ENCODE data around the gene FAM107B. TPM values are rescaled to one million over a fixed set of nuclear protein-coding genes. Genes with fewer than 3 reads are reported as not detected.

Gene FAM107B
- total RNA-seq, 1 donor from 2014 or later = 82.2 TPM

DNA sequence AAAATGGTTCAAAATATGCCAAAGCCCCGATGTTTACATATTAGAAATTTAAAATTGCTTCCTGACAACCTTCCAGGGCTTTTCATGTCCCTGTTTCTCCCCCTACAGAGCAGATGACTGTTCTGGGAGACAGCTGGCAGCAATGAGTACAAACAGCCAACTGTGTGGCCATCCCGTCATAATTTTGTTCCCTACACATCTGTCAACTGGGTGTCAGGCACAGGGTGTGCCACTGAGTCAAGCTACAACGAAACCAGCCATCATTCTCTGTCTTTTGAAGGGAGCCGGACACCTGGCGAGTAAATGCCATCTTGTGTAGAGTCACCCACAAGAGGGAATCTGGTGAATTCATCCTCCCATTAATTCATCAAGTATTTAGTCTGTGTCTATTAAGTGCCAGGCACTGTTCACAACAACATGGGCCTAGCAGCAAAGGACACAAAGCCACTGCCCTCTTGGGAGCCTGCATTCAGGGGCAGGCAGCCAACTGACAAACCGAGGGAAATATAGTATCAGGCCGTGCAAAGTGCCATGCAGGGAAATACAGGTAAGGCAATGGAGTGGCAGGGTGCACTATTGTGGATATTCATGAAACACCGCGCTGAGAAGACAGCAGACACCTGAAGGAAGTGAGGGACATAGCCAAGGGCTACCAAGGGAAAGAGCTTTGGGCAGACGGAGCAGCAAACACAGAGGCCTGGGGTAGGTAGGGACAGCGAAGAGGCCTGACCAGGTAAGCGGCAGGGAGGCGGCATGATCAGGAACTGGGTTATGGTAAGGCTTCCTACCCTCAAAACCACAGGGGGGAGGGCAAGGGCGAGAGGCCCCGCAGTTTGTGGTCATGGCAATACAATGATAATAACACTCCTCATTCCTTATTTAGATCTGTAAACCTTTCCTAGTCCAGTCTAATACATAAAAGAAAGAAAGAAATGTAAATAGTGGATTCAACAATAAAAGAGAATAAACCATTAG is 213.6 kb downstream of the FAM107B start:
- TF ChIP-seq, protein P1, sequence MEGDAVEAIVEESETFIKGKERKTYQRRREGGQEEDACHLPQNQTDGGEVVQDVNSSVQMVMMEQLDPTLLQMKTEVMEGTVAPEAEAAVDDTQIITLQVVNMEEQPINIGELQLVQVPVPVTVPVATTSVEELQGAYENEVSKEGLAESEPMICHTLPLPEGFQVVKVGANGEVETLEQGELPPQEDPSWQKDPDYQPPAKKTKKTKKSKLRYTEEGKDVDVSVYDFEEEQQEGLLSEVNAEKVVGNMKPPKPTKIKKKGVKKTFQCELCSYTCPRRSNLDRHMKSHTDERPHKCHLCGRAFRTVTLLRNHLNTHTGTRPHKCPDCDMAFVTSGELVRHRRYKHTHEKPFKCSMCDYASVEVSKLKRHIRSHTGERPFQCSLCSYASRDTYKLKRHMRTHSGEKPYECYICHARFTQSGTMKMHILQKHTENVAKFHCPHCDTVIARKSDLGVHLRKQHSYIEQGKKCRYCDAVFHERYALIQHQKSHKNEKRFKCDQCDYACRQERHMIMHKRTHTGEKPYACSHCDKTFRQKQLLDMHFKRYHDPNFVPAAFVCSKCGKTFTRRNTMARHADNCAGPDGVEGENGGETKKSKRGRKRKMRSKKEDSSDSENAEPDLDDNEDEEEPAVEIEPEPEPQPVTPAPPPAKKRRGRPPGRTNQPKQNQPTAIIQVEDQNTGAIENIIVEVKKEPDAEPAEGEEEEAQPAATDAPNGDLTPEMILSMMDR (IDR thresholded peaks at IDR 0.05; ENCODE audit: unreplicated experiment) = no peak
- H3K4me1 Mint-ChIP-seq (ENCODE audit: low read depth) = peaks cover 48% of the 10 kb centered on the region
- H3K4me3 Mint-ChIP-seq (ENCODE audit: low read depth) = no peak overlapping the region
- H3K36me3 Mint-ChIP-seq (ENCODE audit: insufficient read depth) = peaks cover 9% of the 10 kb centered on the region
- peak overlapping the region; percentile 35 for H3K27ac Mint-ChIP-seq
- no peaks in the 10 kb centered on the region for H3K9me3 Mint-ChIP-seq (ENCODE audit: low read depth)
- H3K27me3 Mint-ChIP-seq = no peaks in the 10 kb centered on the region
- no peak for DNase-seq (ENCODE audit: low spot score, unreplicated experiment)

DNA sequence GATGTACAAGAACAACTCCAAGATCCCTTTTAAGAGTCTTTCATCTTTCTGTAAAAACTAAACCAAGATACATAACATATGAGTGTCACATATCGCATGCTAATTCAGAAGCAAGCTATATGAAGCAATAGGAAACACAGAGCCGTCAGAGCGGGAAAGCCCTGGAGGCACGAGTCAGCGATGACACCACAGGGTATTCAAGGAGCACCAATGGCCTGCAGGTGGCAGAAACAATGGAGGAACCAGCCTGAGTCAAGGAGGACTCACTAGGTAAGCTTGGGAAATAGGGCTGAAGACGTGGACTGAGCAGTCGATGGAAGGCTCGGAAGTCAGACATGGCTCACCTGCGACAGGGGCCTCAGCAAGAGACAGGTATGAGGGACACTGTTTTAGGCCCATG is 214.4 kb downstream of the FAM107B start:
- Mint-ChIP-seq H3K9me3 (ENCODE audit: low read depth) (no peaks in the 10 kb centered on the region), H3K4me1 (ENCODE audit: low read depth) (peaks cover 56% of the 10 kb centered on the region), H3K27me3 (no peaks in the 10 kb centered on the region), H3K4me3 (ENCODE audit: low read depth) (no peak overlapping the region), H3K27ac (no peak overlapping the region), H3K36me3 (ENCODE audit: insufficient read depth) (peaks cover 4% of the 10 kb centered on the region)
- TF ChIP-seq, protein P1 (IDR thresholded peaks at IDR 0.05; ENCODE audit: unreplicated experiment) = peak; percentile 33
- DNase-seq (ENCODE audit: low spot score, unreplicated experiment) = no peak

DNA sequence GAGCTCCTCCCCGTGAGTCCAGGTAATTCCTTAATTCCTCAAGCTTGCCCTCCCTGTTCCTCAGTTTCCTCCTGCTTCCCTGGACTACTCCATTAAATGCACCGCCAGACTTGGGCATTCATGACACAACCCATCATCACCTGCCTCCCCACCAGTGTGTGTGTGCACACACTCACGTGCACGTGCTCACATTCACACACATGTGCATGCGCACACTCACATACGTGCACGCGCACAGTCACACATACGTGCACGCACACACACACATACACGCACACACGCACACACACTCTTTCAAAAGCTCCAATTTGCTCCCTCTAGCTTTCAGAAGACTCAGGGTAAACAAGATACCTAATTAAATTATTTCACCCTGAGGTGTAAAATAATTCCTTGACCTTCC is 216.7 kb downstream of the FAM107B start:
- Mint-ChIP-seq H3K36me3 (ENCODE audit: insufficient read depth) (peaks cover 2% of the 10 kb centered on the region), H3K9me3 (ENCODE audit: low read depth) (no peaks in the 10 kb centered on the region), H3K27me3 (no peaks in the 10 kb centered on the region), H3K4me1 (ENCODE audit: low read depth) (peaks cover 58% of the 10 kb centered on the region), H3K27ac (peak overlapping the region; percentile 80), H3K4me3 (ENCODE audit: low read depth) (no peak overlapping the region)
- TF ChIP-seq, protein P1 (IDR thresholded peaks at IDR 0.05; ENCODE audit: unreplicated experiment) = no peak
- DNase-seq (ENCODE audit: low spot score, unreplicated experiment) = no peak

DNA sequence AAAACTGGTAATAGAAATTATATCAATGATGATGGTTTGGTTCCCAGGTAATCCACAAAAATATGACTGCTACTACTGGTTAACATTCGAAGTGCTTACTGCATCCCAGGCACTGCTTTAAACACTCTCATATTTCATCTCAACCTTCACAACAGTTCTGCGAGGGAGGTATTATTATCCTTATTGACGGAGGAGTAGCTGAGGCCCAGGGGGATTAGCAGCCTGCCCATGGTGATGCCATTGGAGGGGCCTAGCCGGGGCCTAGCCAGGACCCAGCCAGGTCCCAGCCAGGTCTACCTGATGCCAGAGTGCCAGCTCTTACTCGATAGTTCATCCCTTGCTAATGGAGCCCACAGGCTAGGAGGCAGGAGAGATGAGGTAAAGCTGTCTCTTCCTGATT is 217.1 kb downstream of the FAM107B start:
- H3K4me3 Mint-ChIP-seq (ENCODE audit: low read depth) = no peak overlapping the region
- TF ChIP-seq, protein P1 (IDR thresholded peaks at IDR 0.05; ENCODE audit: unreplicated experiment) = no peak
- peak overlapping the region; percentile 17 for H3K27ac Mint-ChIP-seq
- H3K9me3 Mint-ChIP-seq (ENCODE audit: low read depth) = no peaks in the 10 kb centered on the region
- peaks cover 2% of the 10 kb centered on the region for H3K36me3 Mint-ChIP-seq (ENCODE audit: insufficient read depth)
- H3K27me3 Mint-ChIP-seq = no peaks in the 10 kb centered on the region
- no peak for DNase-seq (ENCODE audit: low spot score, unreplicated experiment)
- peaks cover 57% of the 10 kb centered on the region for H3K4me1 Mint-ChIP-seq (ENCODE audit: low read depth)

DNA sequence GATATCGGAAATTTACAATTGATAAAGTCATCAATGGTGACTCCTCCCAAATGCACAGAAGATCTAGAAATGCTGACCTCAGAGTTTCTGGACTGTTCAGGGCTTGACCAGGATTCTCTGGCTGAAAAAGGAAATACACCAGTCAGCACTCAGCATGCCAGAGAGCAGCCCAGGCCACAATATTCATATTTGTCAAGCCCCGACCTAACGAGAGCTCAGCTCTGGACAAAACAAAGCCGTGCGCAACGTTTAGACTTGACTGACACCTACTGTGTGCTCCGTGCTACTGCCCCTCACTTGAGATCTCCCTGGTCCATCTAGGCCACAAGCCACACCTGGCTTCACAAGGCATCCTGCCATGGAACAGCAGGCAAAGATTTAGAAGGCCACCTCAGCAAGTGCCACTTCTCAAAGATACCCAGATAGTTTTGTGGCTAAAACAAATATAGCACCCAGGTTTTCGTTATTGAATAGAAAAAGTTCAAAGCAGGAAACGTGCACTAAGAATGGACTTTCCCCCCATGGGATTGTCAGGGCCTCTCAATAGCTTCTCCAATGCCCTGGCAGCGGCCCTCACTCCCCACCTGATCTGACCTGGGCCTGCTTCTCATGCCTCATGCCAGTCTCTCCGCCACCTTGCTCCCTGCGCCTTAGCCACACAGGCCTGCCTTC is 218.3 kb downstream of the FAM107B start:
- no peak for DNase-seq (ENCODE audit: low spot score, unreplicated experiment)
- H3K9me3 Mint-ChIP-seq (ENCODE audit: low read depth) = no peaks in the 10 kb centered on the region
- no peaks in the 10 kb centered on the region for H3K27me3 Mint-ChIP-seq
- TF ChIP-seq, protein P1 (IDR thresholded peaks at IDR 0.05; ENCODE audit: unreplicated experiment) = peak; percentile 36
- peak overlapping the region; percentile 89 for H3K27ac Mint-ChIP-seq
- H3K36me3 Mint-ChIP-seq (ENCODE audit: insufficient read depth) = peaks cover 5% of the 10 kb centered on the region
- H3K4me3 Mint-ChIP-seq (ENCODE audit: low read depth) = no peak overlapping the region
- H3K4me1 Mint-ChIP-seq (ENCODE audit: low read depth) = peaks cover 55% of the 10 kb centered on the region
